Left ventricle myocardium inferior (tissue), 1 donor: ENCODE data around the gene NEDD4L. TPM values are rescaled to one million over a fixed set of nuclear protein-coding genes. Genes with fewer than 3 reads are reported as not detected.

Source experiments
- DNase-seq: peaks from one replicate; pipeline ENCODE4 v3.0.0-alpha.2; 2020
- H3K27ac ChIP-seq: fragments of 200-600 bp; replicated peaks from 2 replicates; pipeline ENCODE4 v1.8.0; 2021
- H3K27me3 ChIP-seq: fragments of 200-600 bp; 2 replicates; pipeline ENCODE4 v1.8.0; 2021; ENCODE audit warnings: low read depth
- H3K36me3 ChIP-seq: fragments of 200-600 bp; 2 replicates; pipeline ENCODE4 v1.8.0; 2021
- H3K4me1 ChIP-seq: fragments of 200-600 bp; 2 replicates; pipeline ENCODE4 v1.8.0; 2021
- H3K4me3 ChIP-seq: fragments of 200-600 bp; 2 replicates; pipeline ENCODE4 v1.8.0; 2021; ENCODE audit warnings: mild to moderate bottlenecking, moderate library complexity
- H3K9me3 ChIP-seq: fragments of 200-600 bp; replicated peaks from 2 replicates; pipeline ENCODE4 v1.8.0; 2021
- CTCF ChIP-seq: fragments of 200-600 bp; IDR thresholded peaks from 2 replicates; pipeline ENCODE4 v1.8.0; 2021; ENCODE audit warnings: antibody characterized with exemption, mild to moderate bottlenecking, borderline replicate concordance
- intact Hi-C: fragments of 100-400 bp; cut with micrococcal nuclease; formaldehyde crosslinking; loops from one replicate; pipeline ENCODE4 v1.11.0; 2022
- total RNA-seq: library from RNA; stranded (reverse); fragmentation: NEBNext Ultra II Directional; extraction: Animal tissue kit (Norgen Biotek cat#: 25700); gene quantifications from one replicate; pipeline ENCODE4 v1.2.1, GENCODE V29; 2021
- donor health status: DM: no; HTN: yes; CAD: no; lungs with severe emphysema.

NEDD4L gene
- total RNA-seq, 1 donor from 2014 or later: 45.8 TPM

GRCh38 chr18:58221060-58221725 is 177.2 kb downstream of the NEDD4L start:
- H3K27ac ChIP-seq: no peak overlapping the region
- peaks cover 40% of the 10 kb centered on the region for H3K4me1 ChIP-seq
- H3K27me3 ChIP-seq: no peaks in the 10 kb centered on the region
- intact Hi-C loops: no loop called here
- no peak overlapping the region for H3K4me3 ChIP-seq
- no peaks in the 10 kb centered on the region for H3K36me3 ChIP-seq
- no peak for DNase-seq
- no peaks in the 10 kb centered on the region for H3K9me3 ChIP-seq
- no peak for TF ChIP-seq CTCF

GRCh38 chr18:58222432-58223125 is 178.6 kb downstream of the NEDD4L start:
- Histone ChIP-seq H3K36me3 (no peaks in the 10 kb centered on the region), H3K4me3 (no peak overlapping the region), H3K4me1 (peaks cover 34% of the 10 kb centered on the region), H3K27ac (no peak overlapping the region), H3K27me3 (no peaks in the 10 kb centered on the region), H3K9me3 (no peaks in the 10 kb centered on the region)
- TF ChIP-seq CTCF: no peak
- intact Hi-C loops: no loop called here
- no peak for DNase-seq

DNA sequence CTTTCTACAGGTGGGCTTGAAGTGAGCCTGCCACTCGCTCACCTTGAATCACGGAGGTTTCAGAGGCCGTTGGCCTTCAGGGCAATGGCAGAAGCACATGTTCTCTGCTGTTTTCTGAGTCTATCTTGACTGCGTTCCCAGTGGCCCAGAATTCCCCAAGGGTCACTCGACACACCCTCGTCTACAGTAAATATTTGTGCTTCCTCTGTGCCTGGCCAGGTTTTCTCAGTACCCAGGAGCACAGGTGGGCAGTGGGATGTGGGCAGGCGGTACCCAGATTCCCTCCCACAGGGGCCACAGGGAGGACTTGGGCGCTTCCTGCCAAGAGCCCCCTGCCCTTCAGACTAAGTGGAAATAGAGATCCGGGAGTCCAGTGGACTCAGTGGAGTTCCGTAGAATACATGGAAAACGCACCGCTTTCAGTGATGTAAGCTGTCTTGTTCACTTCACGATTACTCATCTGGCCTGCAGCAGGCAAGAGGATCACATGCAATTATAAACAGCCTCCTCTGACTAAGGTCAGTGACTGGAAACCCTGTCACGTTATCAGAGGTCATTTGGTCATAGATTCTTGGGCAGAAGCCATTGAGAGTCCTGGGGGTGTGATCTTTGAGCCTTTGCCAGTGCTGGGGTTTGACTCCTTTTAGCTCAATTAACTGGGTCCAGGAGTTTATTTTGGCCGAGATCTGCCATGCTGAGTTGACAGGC is 179.8 kb downstream of the NEDD4L start:
- Histone ChIP-seq H3K9me3 (no peaks in the 10 kb centered on the region), H3K27me3 (no peaks in the 10 kb centered on the region), H3K27ac (peak overlapping the region; percentile 87), H3K36me3 (no peaks in the 10 kb centered on the region), H3K4me3 (peak overlapping the region; percentile 20), H3K4me1 (peaks cover 34% of the 10 kb centered on the region)
- intact Hi-C loops: no loop called here
- no peak for TF ChIP-seq CTCF
- DNase-seq: no peak

DNA sequence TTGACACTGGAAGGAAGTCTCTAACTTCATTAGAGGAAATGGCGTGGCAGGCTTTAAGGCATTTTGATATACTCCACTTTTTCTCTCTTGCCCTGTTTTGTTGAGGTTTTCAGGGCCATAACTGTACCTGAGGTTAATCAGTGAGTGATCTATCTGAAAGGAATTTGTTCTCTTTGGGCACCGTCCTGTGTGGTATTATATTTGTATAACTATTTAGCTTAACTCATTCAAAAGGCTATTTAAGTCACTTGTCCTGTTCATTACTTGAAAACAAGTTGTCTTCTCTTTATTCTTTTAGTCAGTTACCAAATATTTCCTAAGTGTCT is 180.4 kb downstream of the NEDD4L start:
- TF ChIP-seq CTCF: no peak
- Histone ChIP-seq H3K27ac (peak overlapping the region; percentile 87), H3K36me3 (no peaks in the 10 kb centered on the region), H3K4me1 (peaks cover 34% of the 10 kb centered on the region), H3K27me3 (no peaks in the 10 kb centered on the region), H3K9me3 (no peaks in the 10 kb centered on the region), H3K4me3 (peak overlapping the region; percentile 20)
- no peak for DNase-seq
- intact Hi-C loops: no loop called here

DNA sequence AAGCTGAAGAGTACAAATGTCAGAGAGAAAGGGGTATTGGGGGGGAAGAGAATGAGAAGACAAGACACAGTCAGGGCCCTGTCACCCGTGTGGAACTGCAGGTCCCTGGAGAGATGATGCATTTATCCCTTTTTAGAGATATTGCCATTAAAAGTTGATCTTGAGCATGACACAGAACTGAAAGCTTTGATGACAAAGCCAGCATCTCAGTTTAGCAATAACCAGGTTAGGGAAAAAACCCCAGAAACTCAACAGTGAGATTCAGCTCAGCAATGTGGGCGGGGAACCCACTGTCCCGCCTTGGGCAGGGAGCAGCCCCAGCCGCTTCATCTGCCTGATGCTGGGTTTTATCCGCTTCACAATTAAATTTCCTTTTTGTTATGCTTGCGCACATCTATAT is 181.1 kb downstream of the NEDD4L start:
- no peaks in the 10 kb centered on the region for H3K36me3 ChIP-seq
- TF ChIP-seq CTCF: no peak
- intact Hi-C loops: no loop called here
- no peaks in the 10 kb centered on the region for H3K9me3 ChIP-seq
- H3K4me1 ChIP-seq: peaks cover 34% of the 10 kb centered on the region
- no peak for DNase-seq
- H3K4me3 ChIP-seq: no peak overlapping the region
- peak overlapping the region; percentile 87 for H3K27ac ChIP-seq
- H3K27me3 ChIP-seq: no peaks in the 10 kb centered on the region
